ENCODE data around the gene FHOD1. TPM values are rescaled to one million over a fixed set of nuclear protein-coding genes. Genes with fewer than 3 reads are reported as not detected.

FHOD1 gene
- total and polyA plus RNA-seq, 2 donors (not counting 1 experiment from before 2014, with no cell fraction given), result 7.1 to 32.7 TPM

GRCh38 chr16:67245674-67246080 lies 1.6 kb downstream of the FHOD1 start:
- Histone ChIP-seq H2AFZ (ENCODE audit: low read length) (no peak overlapping the region), H3K4me2 (ENCODE audit: extremely low read depth, insufficient read depth, low read length) (peak overlapping the region; percentile 89), H3K27me3 (ENCODE audit: control insufficient read depth, insufficient read depth, low read length) (no peaks in the 10 kb centered on the region), H3K4me3 (replicated peaks in 1 of 4; ENCODE audit: control extremely low read depth in 1 of 4, insufficient read depth in 1 of 4, low read depth in 3 of 4, low read length in 4 of 4) (peak overlapping the region; percentile 79 to 90 (median 87)), H3K27ac (ENCODE audit: insufficient read depth, low read length) (peak overlapping the region; percentile 85), H4K20me1 (ENCODE audit: control insufficient read depth, extremely low read depth, insufficient read depth, low read length) (no peaks in the 10 kb centered on the region), H3K79me2 (ENCODE audit: control insufficient read depth, insufficient read depth, low read length) (peaks cover 29% of the 10 kb centered on the region), H3K4me1 (ENCODE audit: control insufficient read depth, extremely low read depth, insufficient read depth, low read length) (peaks cover 58% of the 10 kb centered on the region), H3K9ac (ENCODE audit: insufficient read depth, low read length) (peak overlapping the region; percentile 76), H3K36me3 (ENCODE audit: control insufficient read depth, insufficient read depth, low read length) (peaks cover 3% of the 10 kb centered on the region), H3K9me3 (ENCODE audit: control insufficient read depth, insufficient read depth, low read depth, low read length) (no peaks in the 10 kb centered on the region)
- DNase-seq (ENCODE audit: low read depth in 2 of 2), result no peak
- TF ChIP-seq CTCF (conservative IDR thresholded peaks at IDR 0.05 in 1 of 2, IDR thresholded peaks at IDR 0.05 in 1 of 2; ENCODE audit: low read depth in 1 of 2, low read length in 2 of 2) (no peak), EZH2 (IDR thresholded peaks at IDR 0.05; ENCODE audit: low read length, missing control alignments) (no peak)

GRCh38 chr16:67245186-67245585 lies 2.1 kb downstream of the FHOD1 start:
- Histone ChIP-seq H3K79me2 (ENCODE audit: control insufficient read depth, insufficient read depth, low read length) (peaks cover 32% of the 10 kb centered on the region), H3K4me2 (ENCODE audit: extremely low read depth, insufficient read depth, low read length) (peak overlapping the region; percentile 89), H3K9ac (ENCODE audit: insufficient read depth, low read length) (no peak overlapping the region), H2AFZ (ENCODE audit: low read length) (no peak overlapping the region), H3K9me3 (ENCODE audit: control insufficient read depth, insufficient read depth, low read depth, low read length) (no peaks in the 10 kb centered on the region), H3K4me3 (replicated peaks in 1 of 4; ENCODE audit: control extremely low read depth in 1 of 4, insufficient read depth in 1 of 4, low read depth in 3 of 4, low read length in 4 of 4) (peak overlapping the region; percentile 79 to 90 (median 87)), H3K27ac (ENCODE audit: insufficient read depth, low read length) (peak overlapping the region; percentile 85), H4K20me1 (ENCODE audit: control insufficient read depth, extremely low read depth, insufficient read depth, low read length) (no peaks in the 10 kb centered on the region), H3K36me3 (ENCODE audit: control insufficient read depth, insufficient read depth, low read length) (peaks cover 4% of the 10 kb centered on the region), H3K27me3 (ENCODE audit: control insufficient read depth, insufficient read depth, low read length) (no peaks in the 10 kb centered on the region), H3K4me1 (ENCODE audit: control insufficient read depth, extremely low read depth, insufficient read depth, low read length) (peaks cover 63% of the 10 kb centered on the region)
- DNase-seq (ENCODE audit: low read depth in 2 of 2), result no peak
- TF ChIP-seq CTCF (conservative IDR thresholded peaks at IDR 0.05 in 1 of 2, IDR thresholded peaks at IDR 0.05 in 1 of 2; ENCODE audit: low read depth in 1 of 2, low read length in 2 of 2), result no peak

GRCh38 chr16:67244387-67245185 lies 2.7 kb downstream of the FHOD1 start:
- peak; percentile 68 to 87 for DNase-seq (ENCODE audit: low read depth in 2 of 2)
- Histone ChIP-seq H3K27ac (ENCODE audit: insufficient read depth, low read length) (peak overlapping the region; percentile 85), H3K79me2 (ENCODE audit: control insufficient read depth, insufficient read depth, low read length) (peaks cover 37% of the 10 kb centered on the region), H3K9me3 (ENCODE audit: control insufficient read depth, insufficient read depth, low read depth, low read length) (no peaks in the 10 kb centered on the region), H2AFZ (ENCODE audit: low read length) (no peak overlapping the region), H3K4me2 (ENCODE audit: extremely low read depth, insufficient read depth, low read length) (peak overlapping the region; percentile 89), H4K20me1 (ENCODE audit: control insufficient read depth, extremely low read depth, insufficient read depth, low read length) (no peaks in the 10 kb centered on the region), H3K4me3 (replicated peaks in 1 of 4; ENCODE audit: control extremely low read depth in 1 of 4, insufficient read depth in 1 of 4, low read depth in 3 of 4, low read length in 4 of 4) (peak overlapping the region in 2 of 4 experiments; percentile 14 to 90), H3K36me3 (ENCODE audit: control insufficient read depth, insufficient read depth, low read length) (peaks cover 4% of the 10 kb centered on the region), H3K27me3 (ENCODE audit: control insufficient read depth, insufficient read depth, low read length) (no peaks in the 10 kb centered on the region), H3K9ac (ENCODE audit: insufficient read depth, low read length) (peak overlapping the region; percentile 10), H3K4me1 (ENCODE audit: control insufficient read depth, extremely low read depth, insufficient read depth, low read length) (peaks cover 64% of the 10 kb centered on the region)
- no peak for TF ChIP-seq EZH2 (IDR thresholded peaks at IDR 0.05; ENCODE audit: low read length, missing control alignments)
- TF ChIP-seq CTCF (conservative IDR thresholded peaks at IDR 0.05 in 1 of 2, IDR thresholded peaks at IDR 0.05 in 1 of 2; ENCODE audit: low read depth in 1 of 2, low read length in 2 of 2), result peak in 1 of 2 donors; percentile 5
